SK-N-SH treated with all-trans-retinoic acid at 6 μM for 48 hours (cell line): ENCODE data around the gene NCAN.

Experiments
- ATAC-seq: fragments of 200-7000 bp; cut with Tn5 transposase; 3 replicates; pipeline ENCODE4 v1.9.1; 2020; ENCODE audit warnings: mild to moderate bottlenecking, moderate library complexity
- ARNTL ChIP-seq: fragments of 450-650 bp; formaldehyde crosslinking; IDR thresholded peaks from 2 replicates; pipeline ENCODE4 v1.5.0; 2020; ENCODE audit warnings: low read depth, mild to moderate bottlenecking, moderate library complexity, borderline replicate concordance
- CSDC2 ChIP-seq: fragments of 250-450 bp; sonication (Bioruptor Pico); IDR thresholded peaks from 2 replicates; pipeline ENCODE4 v1.5.0; 2020; ENCODE audit warnings: mild to moderate bottlenecking, moderate library complexity
- ESRRG ChIP-seq: fragments of 250-450 bp; sonication (Bioruptor Pico); IDR thresholded peaks from 2 replicates; pipeline ENCODE4 v1.6.1; 2021; ENCODE audit warnings: mild to moderate bottlenecking
- GLIS3 ChIP-seq: fragments of 250-450 bp; sonication (Bioruptor Pico); IDR thresholded peaks from 2 replicates; pipeline ENCODE4 v1.5.0; 2020; ENCODE audit warnings: mild to moderate bottlenecking, moderate library complexity
- ISL1 ChIP-seq: fragments of 250-450 bp; sonication (Bioruptor Pico); IDR thresholded peaks from 2 replicates; pipeline ENCODE4 v2.1.2; 2022; ENCODE audit warnings: mild to moderate bottlenecking, moderate library complexity
- OSR1 ChIP-seq: fragments of 250-450 bp; sonication (Bioruptor Pico); IDR thresholded peaks from 2 replicates; pipeline ENCODE4 v1.8.0; 2022; ENCODE audit warnings: moderate library complexity, mild to moderate bottlenecking, inconsistent platforms
- PPARA ChIP-seq: fragments of 250-450 bp; sonication (Bioruptor Pico); IDR thresholded peaks from 2 replicates; pipeline ENCODE4 v1.5.0; 2020; ENCODE audit warnings: mild to moderate bottlenecking, borderline replicate concordance
- SNAI2 ChIP-seq: fragments of 250-450 bp; sonication (Bioruptor Pico); IDR thresholded peaks from 2 replicates; pipeline ENCODE4 v1.5.0; 2020; ENCODE audit warnings: mild to moderate bottlenecking, moderate library complexity
- TCF4 ChIP-seq: fragments of 250-450 bp; sonication (Bioruptor Pico); IDR thresholded peaks from 2 replicates; pipeline ENCODE4 v1.8.0; 2021; ENCODE audit warnings: mild to moderate bottlenecking, moderate library complexity, borderline replicate concordance
- TOX ChIP-seq: fragments of 250-450 bp; sonication (Bioruptor Pico); IDR thresholded peaks from 2 replicates; pipeline ENCODE4 v1.8.0; 2021; ENCODE audit warnings: mild to moderate bottlenecking, moderate library complexity, borderline replicate concordance
- ZC3H10 ChIP-seq: fragments of 250-450 bp; sonication (Bioruptor Pico); IDR thresholded peaks from 2 replicates; pipeline ENCODE4 v1.5.1; 2021; ENCODE audit warnings: mild to moderate bottlenecking, moderate library complexity
- ZFP3 ChIP-seq: fragments of 250-450 bp; sonication (Bioruptor Pico); IDR thresholded peaks from 2 replicates; pipeline ENCODE4 v1.5.0; 2020; ENCODE audit warnings: mild to moderate bottlenecking, moderate library complexity
- ZFP30 ChIP-seq: fragments of 450-650 bp; formaldehyde crosslinking; IDR thresholded peaks from 2 replicates; pipeline ENCODE4 v1.5.0; 2022; ENCODE audit warnings: mild to moderate bottlenecking, moderate library complexity
- ZNF70 ChIP-seq: fragments of 450-650 bp; formaldehyde crosslinking; IDR thresholded peaks from 2 replicates; pipeline ENCODE4 v1.5.0; 2020; ENCODE audit warnings: mild to moderate bottlenecking, moderate library complexity
- ZNF8 ChIP-seq: fragments of 450-650 bp; formaldehyde crosslinking; IDR thresholded peaks from 2 replicates; pipeline ENCODE4 v1.5.0; 2020; ENCODE audit warnings: mild to moderate bottlenecking, moderate library complexity
- TF ChIP-seq, protein P1 (sequence below): fragments of 250-450 bp; sonication (Bioruptor Pico); IDR thresholded peaks from 2 replicates; pipeline ENCODE4 v1.5.1; 2020; ENCODE audit warnings: low read depth, mild to moderate bottlenecking, moderate library complexity
- TF ChIP-seq, protein P2 (sequence below): fragments of 250-450 bp; sonication (Bioruptor Pico); IDR thresholded peaks from 2 replicates; pipeline ENCODE4 v1.8.0; 2020; ENCODE audit warnings: mild to moderate bottlenecking, moderate library complexity, borderline replicate concordance
- TF ChIP-seq, protein P3 (sequence below): fragments of 250-450 bp; sonication (Bioruptor Pico); IDR thresholded peaks from 2 replicates; pipeline ENCODE4 v1.8.0; 2021; ENCODE audit warnings: low read depth, mild to moderate bottlenecking, moderate library complexity, borderline replicate concordance
- TF ChIP-seq, protein P4 (sequence below): fragments of 250-450 bp; sonication (Bioruptor Pico); IDR thresholded peaks from 2 replicates; pipeline ENCODE4 v1.5.1; 2021; ENCODE audit warnings: mild to moderate bottlenecking, moderate library complexity
- TF ChIP-seq, protein P5 (sequence below): fragments of 250-450 bp; sonication (Bioruptor Pico); IDR thresholded peaks from 2 replicates; pipeline ENCODE4 v1.5.0; 2020; ENCODE audit warnings: mild to moderate bottlenecking, moderate library complexity

NCAN gene

DNA sequence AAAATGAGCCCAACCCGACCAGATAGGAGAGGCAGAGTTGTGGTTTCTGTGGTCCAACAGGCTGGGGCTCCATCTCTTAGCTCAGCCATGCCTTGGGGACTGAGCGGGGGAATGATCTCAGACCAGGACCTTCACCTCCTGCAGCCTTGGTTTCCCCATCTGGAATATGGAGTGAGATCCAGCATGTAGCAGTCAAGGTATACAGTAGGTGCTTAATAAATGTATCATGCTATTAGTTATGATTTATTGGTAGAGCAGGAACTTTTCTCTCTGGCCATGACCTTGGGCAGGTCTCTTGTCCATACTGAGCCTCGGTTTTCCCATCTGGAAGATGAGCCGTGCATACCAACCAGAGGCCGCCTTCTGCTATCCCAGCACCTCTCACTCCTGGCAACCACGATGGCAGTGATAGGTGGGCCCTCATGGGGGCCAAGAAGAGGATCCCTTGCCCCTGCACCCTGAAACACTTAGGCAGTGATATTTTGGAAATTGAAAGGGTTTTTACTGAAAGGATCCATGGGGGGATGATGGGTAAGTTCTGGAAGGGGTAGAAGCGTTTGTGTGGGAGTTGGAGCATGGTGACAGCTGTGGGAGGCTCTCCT, 52.2 kb downstream of the NCAN start:
- no peak for ATAC-seq
- TF ChIP-seq OSR1 (CRISPR knock-in tag) = no peak
- no peak for TF ChIP-seq ESRRG
- no peak for TF ChIP-seq ZNF70 (CRISPR knock-in tag)
- TF ChIP-seq TOX (CRISPR knock-in tag) = no peak
- no peak for TF ChIP-seq ARNTL
- TF ChIP-seq ISL1 (CRISPR knock-in tag) = no peak
- no peak for TF ChIP-seq SNAI2 (CRISPR knock-in tag)
- TF ChIP-seq CSDC2 (CRISPR knock-in tag) = no peak
- no peak for TF ChIP-seq GLIS3 (CRISPR knock-in tag)
- TF ChIP-seq PPARA = no peak
- TF ChIP-seq ZNF8 (CRISPR knock-in tag) = no peak
- TF ChIP-seq, protein P1, sequence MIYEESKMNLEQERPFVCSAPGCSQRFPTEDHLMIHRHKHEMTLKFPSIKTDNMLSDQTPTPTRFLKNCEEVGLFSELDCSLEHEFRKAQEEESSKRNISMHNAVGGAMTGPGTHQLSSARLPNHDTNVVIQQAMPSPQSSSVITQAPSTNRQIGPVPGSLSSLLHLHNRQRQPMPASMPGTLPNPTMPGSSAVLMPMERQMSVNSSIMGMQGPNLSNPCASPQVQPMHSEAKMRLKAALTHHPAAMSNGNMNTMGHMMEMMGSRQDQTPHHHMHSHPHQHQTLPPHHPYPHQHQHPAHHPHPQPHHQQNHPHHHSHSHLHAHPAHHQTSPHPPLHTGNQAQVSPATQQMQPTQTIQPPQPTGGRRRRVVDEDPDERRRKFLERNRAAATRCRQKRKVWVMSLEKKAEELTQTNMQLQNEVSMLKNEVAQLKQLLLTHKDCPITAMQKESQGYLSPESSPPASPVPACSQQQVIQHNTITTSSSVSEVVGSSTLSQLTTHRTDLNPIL (CRISPR knock-in tag) = no peak
- TF ChIP-seq, protein P2, sequence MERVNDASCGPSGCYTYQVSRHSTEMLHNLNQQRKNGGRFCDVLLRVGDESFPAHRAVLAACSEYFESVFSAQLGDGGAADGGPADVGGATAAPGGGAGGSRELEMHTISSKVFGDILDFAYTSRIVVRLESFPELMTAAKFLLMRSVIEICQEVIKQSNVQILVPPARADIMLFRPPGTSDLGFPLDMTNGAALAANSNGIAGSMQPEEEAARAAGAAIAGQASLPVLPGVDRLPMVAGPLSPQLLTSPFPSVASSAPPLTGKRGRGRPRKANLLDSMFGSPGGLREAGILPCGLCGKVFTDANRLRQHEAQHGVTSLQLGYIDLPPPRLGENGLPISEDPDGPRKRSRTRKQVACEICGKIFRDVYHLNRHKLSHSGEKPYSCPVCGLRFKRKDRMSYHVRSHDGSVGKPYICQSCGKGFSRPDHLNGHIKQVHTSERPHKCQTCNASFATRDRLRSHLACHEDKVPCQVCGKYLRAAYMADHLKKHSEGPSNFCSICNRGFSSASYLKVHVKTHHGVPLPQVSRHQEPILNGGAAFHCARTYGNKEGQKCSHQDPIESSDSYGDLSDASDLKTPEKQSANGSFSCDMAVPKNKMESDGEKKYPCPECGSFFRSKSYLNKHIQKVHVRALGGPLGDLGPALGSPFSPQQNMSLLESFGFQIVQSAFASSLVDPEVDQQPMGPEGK (CRISPR knock-in tag) = no peak
- TF ChIP-seq, all 23 proteins: peak for 0

DNA sequence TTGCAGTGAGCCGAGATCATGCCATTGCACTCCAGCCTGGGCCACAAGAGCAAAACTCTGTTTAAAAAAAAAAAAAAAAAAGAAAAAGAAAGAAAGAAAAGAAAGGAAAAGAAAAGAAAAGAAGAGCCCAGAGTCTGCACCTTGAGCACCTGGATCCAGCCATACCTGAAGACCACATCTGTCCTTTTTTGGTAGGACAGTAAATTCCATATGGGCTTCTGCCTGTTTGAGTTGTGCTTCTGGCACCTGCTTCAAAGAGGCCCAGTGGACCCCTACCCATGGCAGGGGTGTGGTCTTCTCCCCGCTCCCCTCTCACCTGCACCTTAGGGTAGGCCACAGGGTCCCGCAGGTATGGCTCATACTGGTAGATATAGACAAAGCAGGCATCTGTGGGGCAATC, 55.5 kb downstream of the NCAN start:
- ATAC-seq = no peak
- TF ChIP-seq CSDC2 (CRISPR knock-in tag) = no peak
- no peak for TF ChIP-seq PPARA
- TF ChIP-seq, protein P3, sequence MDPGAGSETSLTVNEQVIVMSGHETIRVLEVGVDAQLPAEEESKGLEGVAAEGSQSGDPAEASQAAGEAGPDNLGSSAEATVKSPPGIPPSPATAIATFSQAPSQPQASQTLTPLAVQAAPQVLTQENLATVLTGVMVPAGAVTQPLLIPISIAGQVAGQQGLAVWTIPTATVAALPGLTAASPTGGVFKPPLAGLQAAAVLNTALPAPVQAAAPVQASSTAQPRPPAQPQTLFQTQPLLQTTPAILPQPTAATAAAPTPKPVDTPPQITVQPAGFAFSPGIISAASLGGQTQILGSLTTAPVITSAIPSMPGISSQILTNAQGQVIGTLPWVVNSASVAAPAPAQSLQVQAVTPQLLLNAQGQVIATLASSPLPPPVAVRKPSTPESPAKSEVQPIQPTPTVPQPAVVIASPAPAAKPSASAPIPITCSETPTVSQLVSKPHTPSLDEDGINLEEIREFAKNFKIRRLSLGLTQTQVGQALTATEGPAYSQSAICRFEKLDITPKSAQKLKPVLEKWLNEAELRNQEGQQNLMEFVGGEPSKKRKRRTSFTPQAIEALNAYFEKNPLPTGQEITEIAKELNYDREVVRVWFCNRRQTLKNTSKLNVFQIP (CRISPR knock-in tag) = no peak
- TF ChIP-seq, protein P4, sequence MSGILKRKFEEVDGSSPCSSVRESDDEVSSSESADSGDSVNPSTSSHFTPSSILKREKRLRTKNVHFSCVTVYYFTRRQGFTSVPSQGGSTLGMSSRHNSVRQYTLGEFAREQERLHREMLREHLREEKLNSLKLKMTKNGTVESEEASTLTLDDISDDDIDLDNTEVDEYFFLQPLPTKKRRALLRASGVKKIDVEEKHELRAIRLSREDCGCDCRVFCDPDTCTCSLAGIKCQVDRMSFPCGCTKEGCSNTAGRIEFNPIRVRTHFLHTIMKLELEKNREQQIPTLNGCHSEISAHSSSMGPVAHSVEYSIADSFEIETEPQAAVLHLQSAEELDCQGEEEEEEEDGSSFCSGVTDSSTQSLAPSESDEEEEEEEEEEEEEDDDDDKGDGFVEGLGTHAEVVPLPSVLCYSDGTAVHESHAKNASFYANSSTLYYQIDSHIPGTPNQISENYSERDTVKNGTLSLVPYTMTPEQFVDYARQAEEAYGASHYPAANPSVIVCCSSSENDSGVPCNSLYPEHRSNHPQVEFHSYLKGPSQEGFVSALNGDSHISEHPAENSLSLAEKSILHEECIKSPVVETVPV = no peak
- no peak for TF ChIP-seq ZFP30 (CRISPR knock-in tag)
- TF ChIP-seq TOX (CRISPR knock-in tag) = no peak
- TF ChIP-seq, all 23 proteins: peak for 0

DNA sequence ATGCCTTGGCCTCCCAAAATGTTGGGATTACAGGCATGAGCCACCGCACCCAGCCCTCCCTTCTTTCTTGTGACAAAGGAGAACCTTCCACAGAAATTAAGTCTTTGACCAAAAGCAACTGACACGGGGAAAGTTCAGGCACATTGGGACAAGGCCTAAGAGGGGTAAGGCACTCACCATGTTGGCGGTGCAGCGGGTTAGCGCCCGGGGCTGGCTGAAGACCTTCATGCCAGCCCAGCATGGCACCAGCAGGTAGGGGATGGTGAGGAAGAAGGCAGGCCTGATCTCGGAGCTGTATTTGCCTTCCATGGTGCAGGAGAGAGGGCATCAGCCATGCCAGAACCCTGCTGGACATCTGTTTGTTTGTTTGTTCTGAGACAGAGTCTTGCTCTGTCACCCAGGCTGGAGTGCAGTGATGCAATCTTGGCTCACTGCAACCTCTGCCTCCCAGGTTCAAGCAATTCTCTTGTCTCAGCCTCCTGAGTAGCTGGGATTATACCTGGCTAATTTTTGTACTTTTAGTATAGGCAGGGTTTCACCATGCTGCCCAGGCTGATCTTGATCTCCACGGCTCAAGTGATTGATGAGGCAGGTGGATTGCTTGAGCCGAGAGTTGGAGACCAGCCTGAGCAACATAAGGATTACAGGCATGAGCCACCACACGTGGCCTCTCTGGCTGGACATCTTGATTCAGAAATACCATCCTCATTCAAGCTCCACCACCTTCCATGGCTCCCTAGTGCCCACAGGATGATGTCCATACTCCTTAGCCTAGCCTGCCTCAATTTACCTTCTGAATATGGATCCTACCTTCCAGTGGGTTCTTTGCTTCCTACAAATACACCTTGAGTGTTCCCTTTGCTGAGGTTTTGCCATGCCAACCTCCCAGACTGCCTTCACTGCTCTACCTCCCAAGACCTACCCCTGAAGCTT, 57.0 kb downstream of the NCAN start:
- no peak for ATAC-seq
- TF ChIP-seq ZC3H10 (CRISPR knock-in tag) (no peak), ZFP3 (no peak), TOX (CRISPR knock-in tag) (no peak), OSR1 (CRISPR knock-in tag) (no peak), ZFP30 (CRISPR knock-in tag) (no peak), ISL1 (CRISPR knock-in tag) (no peak), CSDC2 (CRISPR knock-in tag) (no peak), ESRRG (no peak), TCF4 (CRISPR knock-in tag) (no peak), ZNF70 (CRISPR knock-in tag) (no peak), SNAI2 (CRISPR knock-in tag) (no peak)
- TF ChIP-seq, protein P5, sequence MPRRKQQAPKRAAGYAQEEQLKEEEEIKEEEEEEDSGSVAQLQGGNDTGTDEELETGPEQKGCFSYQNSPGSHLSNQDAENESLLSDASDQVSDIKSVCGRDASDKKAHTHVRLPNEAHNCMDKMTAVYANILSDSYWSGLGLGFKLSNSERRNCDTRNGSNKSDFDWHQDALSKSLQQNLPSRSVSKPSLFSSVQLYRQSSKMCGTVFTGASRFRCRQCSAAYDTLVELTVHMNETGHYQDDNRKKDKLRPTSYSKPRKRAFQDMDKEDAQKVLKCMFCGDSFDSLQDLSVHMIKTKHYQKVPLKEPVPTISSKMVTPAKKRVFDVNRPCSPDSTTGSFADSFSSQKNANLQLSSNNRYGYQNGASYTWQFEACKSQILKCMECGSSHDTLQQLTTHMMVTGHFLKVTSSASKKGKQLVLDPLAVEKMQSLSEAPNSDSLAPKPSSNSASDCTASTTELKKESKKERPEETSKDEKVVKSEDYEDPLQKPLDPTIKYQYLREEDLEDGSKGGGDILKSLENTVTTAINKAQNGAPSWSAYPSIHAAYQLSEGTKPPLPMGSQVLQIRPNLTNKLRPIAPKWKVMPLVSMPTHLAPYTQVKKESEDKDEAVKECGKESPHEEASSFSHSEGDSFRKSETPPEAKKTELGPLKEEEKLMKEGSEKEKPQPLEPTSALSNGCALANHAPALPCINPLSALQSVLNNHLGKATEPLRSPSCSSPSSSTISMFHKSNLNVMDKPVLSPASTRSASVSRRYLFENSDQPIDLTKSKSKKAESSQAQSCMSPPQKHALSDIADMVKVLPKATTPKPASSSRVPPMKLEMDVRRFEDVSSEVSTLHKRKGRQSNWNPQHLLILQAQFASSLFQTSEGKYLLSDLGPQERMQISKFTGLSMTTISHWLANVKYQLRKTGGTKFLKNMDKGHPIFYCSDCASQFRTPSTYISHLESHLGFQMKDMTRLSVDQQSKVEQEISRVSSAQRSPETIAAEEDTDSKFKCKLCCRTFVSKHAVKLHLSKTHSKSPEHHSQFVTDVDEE (CRISPR knock-in tag) = no peak
- TF ChIP-seq, protein P2 (CRISPR knock-in tag) = no peak
- TF ChIP-seq, protein P3 (CRISPR knock-in tag) = no peak
- TF ChIP-seq, protein P4 = no peak
